Adrenal gland (tissue), 12 donors: ENCODE data around the gene METTL26. TPM values are rescaled to one million over a fixed set of nuclear protein-coding genes. Genes with fewer than 3 reads are reported as not detected.

Experiments
- DNase-seq, 7 donors: peaks; one replicate each; pipeline ENCODE4 v3.0.0-alpha.2; 2019 to 2020
- H3K27ac ChIP-seq, 5 donors: fragments of 200-600 bp; sonication (generic) in 4 of 5; 1 replicate in 3 of 5; 2 replicates in 2 of 5; pipeline versions ENCODE4 v1.5.1 to v1.8.0; 2016 to 2020; ENCODE audit warnings: mild to moderate bottlenecking in 1 of 5
- H3K27me3 ChIP-seq: fragments of 200-600 bp; 2 replicates; pipeline ENCODE4 v1.8.0; 2021
- H3K36me3 ChIP-seq, 2 donors: fragments of 200-600 bp; replicated peaks in 1 of 2; 1 replicate in 1 of 2; 2 replicates in 1 of 2; pipeline versions ENCODE4 v1.5.1 to v1.8.0; 2018 to 2022
- H3K4me1 ChIP-seq, 2 donors: fragments of 200-600 bp; replicated peaks in 1 of 2; 1 replicate in 1 of 2; 2 replicates in 1 of 2; pipeline versions ENCODE4 v1.5.1 to v1.8.0; 2018 to 2021
- H3K4me3 ChIP-seq, 4 donors: fragments of 200-600 bp; sonication (generic) in 3 of 4; one replicate each; pipeline ENCODE4 v1.5.1; 2016 to 2018
- H3K9me3 ChIP-seq, 3 donors: fragments of 200-600 bp; sonication (generic) in 1 of 3; replicated peaks in 1 of 3; 1 replicate in 2 of 3; 2 replicates in 1 of 3; pipeline versions ENCODE4 v1.5.1 to v1.8.0; 2016 to 2021
- CTCF ChIP-seq, 6 experiments: fragments of 450-650 bp in 4 of 6; fragments of 200-600 bp in 2 of 6; sonication (generic) in 1 of 6; IDR thresholded peaks; 1 replicate in 5 of 6; 2 replicates in 1 of 6; pipeline versions ENCODE4 v1.5.1 to v1.8.0; 2016 to 2021; ENCODE audit warnings: antibody characterized with exemption in 6 of 6, mild to moderate bottlenecking in 2 of 6, moderate library complexity in 1 of 6
- POLR2A ChIP-seq, 2 donors: fragments of 450-650 bp; IDR thresholded peaks; one replicate each; pipeline ENCODE4 v1.6.1; 2017; ENCODE audit warnings: antibody characterized with exemption in 2 of 2, mild to moderate bottlenecking in 2 of 2, moderate library complexity in 1 of 2
- WGBS, 4 donors: extraction: QIAGEN DNeasy Blood & Tissue Kit in 2 of 4; methylation state at CpG; one replicate each; pipeline versions ENCODE4 v1.1.5 to v1.1.7; 2013 to 2017; 5-methylcytosine and 5-hydroxymethylcytosine counted together
- intact Hi-C, 2 donors: fragments of 100-400 bp; cut with DNase I; formaldehyde crosslinking; loops; one replicate each; pipeline versions ENCODE4 v1.14.1 to v1.15.0; 2022 to 2023
- polyA plus RNA-seq, 3 donors: library from polyadenylated mRNA; stranded (reverse); fragments of 200-250 nt in 2 of 3; fragments of 350-450 nt in 1 of 3; fragmentation: Illumina TruSeq in 1 of 3; extraction: RNeasy Lipid Tissue Mini Kit (QIAGEN cat#74804) in 1 of 3; gene quantifications; one replicate each; pipeline ENCODE4 v1.2.3, GENCODE V29; 2013 to 2014
- total RNA-seq, 9 donors: library from RNA; depleted of rRNA in 4 of 9; stranded (reverse); fragments of >200 nt in 4 of 9; fragments of 120-200 nt in 1 of 9; fragmentation: NEBNext Ultra II Directional in 1 of 9; extraction: Animal tissue kit (Norgen Biotek cat#: 25700) in 1 of 9; gene quantifications; one replicate each; pipeline versions ENCODE4 v1.1.0 to v1.2.4, GENCODE V29; 2013 to 2023
- donor health status: healthy with polysubstance abuse.
- donor health status: Bipolar disorder and iron deficiency.
- donor health status: DM: yes; HTN: yes; CAD: no.
- donor health status: DM: no; HTN: no; CAD: no.
- donor health status: DM: no; HTN: no; CAD: no.
- donor health status: DM: yes; HTN: yes; CAD: no.

The METTL26 gene
- total and polyA plus RNA-seq, 12 donors, result 40.4 to 403 (median 130) TPM

- H3K4me3 ChIP-seq, result no peak overlapping the region
- WGBS, 4 donors, result 74 to 94% (median 80%) methylated on average over 3 to 20 of the region's 20 CpGs
- no peaks in the 10 kb centered on the region for H3K36me3 ChIP-seq
- H3K9me3 ChIP-seq, result no peaks in the 10 kb centered on the region
- no peak for TF ChIP-seq POLR2A (IDR thresholded peaks at IDR 0.05)
- no peak for TF ChIP-seq CTCF (IDR thresholded peaks at IDR 0.05)
- no peak overlapping the region for H3K27ac ChIP-seq
- intact Hi-C loops, result no loop called here
- no peaks in the 10 kb centered on the region for H3K27me3 ChIP-seq
- no peaks in the 10 kb centered on the region for H3K4me1 ChIP-seq
- DNase-seq, result no peak
These were observed 16.5 kb downstream of the METTL26 start for GRCh38 chr16:619476-620100.

- H3K4me1 ChIP-seq, result no peaks in the 10 kb centered on the region
- H3K36me3 ChIP-seq, result no peaks in the 10 kb centered on the region
- whole genome bisulfite sequencing, 4 donors, result 79 to 84% (median 82%) methylated on average over 16 of the region's 16 CpGs
- no peaks in the 10 kb centered on the region for H3K27me3 ChIP-seq
- H3K4me3 ChIP-seq, result no peak overlapping the region
- H3K9me3 ChIP-seq, result no peaks in the 10 kb centered on the region
- H3K27ac ChIP-seq, result no peak overlapping the region
- DNase-seq, result no peak
- TF ChIP-seq POLR2A (IDR thresholded peaks at IDR 0.05), result no peak
- intact Hi-C loops, result no loop called here
These were observed 18.2 kb downstream of the METTL26 start for GRCh38 chr16:617855-618254.

- H3K4me3 ChIP-seq, result no peak overlapping the region
- DNase-seq, result no peak
- no peaks in the 10 kb centered on the region for H3K4me1 ChIP-seq
- H3K27ac ChIP-seq, result no peak overlapping the region
- no peaks in the 10 kb centered on the region for H3K9me3 ChIP-seq
- TF ChIP-seq POLR2A (IDR thresholded peaks at IDR 0.05) (no peak), CTCF (IDR thresholded peaks at IDR 0.05) (no peak)
- no peaks in the 10 kb centered on the region for H3K36me3 ChIP-seq
- intact Hi-C loops, result no loop called here
- 95 to 96% (median 96%) methylated on average over 24 to 39 of the region's 39 CpGs for WGBS, 4 donors
- no peaks in the 10 kb centered on the region for H3K27me3 ChIP-seq
These were observed 19.1 kb downstream of the METTL26 start for GRCh38 chr16:616733-617586.

GRCh38 chr16:615122-615521 lies 21.0 kb downstream of the METTL26 start:
- Histone ChIP-seq H3K9me3 (no peaks in the 10 kb centered on the region), H3K36me3 (no peaks in the 10 kb centered on the region), H3K4me3 (no peak overlapping the region), H3K4me1 (no peaks in the 10 kb centered on the region), H3K27me3 (no peaks in the 10 kb centered on the region), H3K27ac (no peak overlapping the region)
- DNase-seq, result no peak
- TF ChIP-seq POLR2A (IDR thresholded peaks at IDR 0.05) (no peak), CTCF (IDR thresholded peaks at IDR 0.05) (no peak)
- intact Hi-C loops, result no loop called here
- 88 to 94% (median 91%) methylated on average over 13 of the region's 13 CpGs for WGBS, 4 donors
